Fibroblast of skin of abdomen (primary cell): ENCODE results near the gene RPP14.
A peak's percentile ranks its signal among the peaks of the same experiment; 100 is the strongest.

Experiments used
- DNase-seq: peaks from one replicate; pipeline ENCODE4 v3.0.0-alpha.2; 2013

Gene RPP14

DNA sequence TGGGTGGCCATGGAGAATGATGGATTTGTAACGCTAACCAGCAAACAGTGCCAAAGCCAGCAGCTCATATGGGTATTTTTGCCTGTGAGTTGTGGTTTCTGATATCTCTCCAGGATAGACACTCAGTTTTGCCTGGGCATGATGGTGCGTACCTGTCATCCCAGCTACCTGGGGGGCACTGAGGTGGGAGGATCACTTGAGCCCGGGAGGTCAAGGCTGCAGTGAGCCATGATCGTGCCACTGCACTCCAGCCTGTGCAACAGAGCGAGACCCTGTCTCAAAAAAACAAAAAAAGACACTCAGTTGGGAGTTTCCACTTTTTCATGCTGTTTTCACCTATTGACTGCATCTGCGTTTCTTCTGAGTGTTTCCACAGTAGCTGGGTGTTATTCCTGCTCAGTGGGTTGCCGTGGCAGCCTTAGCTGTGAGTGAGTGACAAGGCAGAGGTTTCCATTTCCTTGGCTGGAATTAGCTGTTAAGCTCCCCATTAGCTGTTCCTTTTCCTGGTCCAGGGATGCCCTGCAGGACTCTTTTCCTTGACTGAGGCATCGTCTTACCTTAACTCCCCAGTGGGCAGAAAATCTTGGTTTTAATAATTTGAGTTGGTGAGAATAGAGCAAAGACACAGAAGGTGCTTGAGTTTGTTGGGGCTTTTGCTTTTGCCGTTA is 14.2 kb upstream of the RPP14 start:
- no peak for DNase-seq

- no peak for DNase-seq
Measured at GRCh38 chr3:58292866-58293265, 13.2 kb upstream of the RPP14 start.

GRCh38 chr3:58293516-58293915 is 12.5 kb upstream of the RPP14 start:
- DNase-seq = no peak

DNA sequence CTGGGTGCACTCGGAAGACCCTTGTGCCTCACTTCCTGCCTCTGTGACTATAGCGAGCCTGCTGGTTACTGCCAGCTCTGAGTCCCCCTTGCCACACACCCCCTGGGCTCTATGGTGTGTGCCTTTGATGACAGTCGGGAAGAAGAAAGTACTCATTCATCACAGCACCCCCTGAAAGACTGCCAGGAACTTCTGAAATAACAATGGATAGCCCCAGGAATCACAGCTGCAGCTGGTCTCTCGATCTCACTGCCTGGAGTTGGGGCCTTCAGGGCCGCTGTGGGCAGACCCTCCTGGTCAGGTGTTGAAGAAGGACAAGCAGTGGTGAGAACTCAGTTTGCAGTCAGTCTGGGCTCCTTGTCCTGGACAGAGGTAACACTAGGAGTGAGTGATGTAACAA is 9.8 kb upstream of the RPP14 start:
- DNase-seq = no peak

GRCh38 chr3:58296843-58297242 is 9.2 kb upstream of the RPP14 start:
- no peak for DNase-seq

DNA sequence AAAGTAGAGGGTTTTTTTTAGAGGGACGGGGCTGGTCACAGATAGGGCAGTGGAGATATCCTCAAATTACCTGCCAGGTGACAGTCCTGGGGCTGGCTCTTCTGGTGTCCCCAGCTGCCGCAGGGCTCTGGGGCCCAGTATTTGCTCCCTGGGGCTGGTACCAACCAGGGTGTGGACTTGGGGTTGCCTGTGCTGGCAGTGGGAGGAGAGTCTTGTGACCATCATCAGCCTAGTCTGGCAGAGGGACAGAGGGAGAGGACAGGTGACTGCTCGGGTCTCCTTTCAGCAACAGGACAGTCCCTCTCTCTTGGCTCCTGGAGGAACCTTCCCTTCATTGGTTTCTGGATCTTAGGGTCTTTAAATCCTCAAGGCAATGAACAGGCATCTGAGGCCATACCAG is 7.9 kb upstream of the RPP14 start:
- DNase-seq = no peak

- DNase-seq = no peak
Measured at GRCh38 chr3:58299075-58299474, 7.0 kb upstream of the RPP14 start.

DNA sequence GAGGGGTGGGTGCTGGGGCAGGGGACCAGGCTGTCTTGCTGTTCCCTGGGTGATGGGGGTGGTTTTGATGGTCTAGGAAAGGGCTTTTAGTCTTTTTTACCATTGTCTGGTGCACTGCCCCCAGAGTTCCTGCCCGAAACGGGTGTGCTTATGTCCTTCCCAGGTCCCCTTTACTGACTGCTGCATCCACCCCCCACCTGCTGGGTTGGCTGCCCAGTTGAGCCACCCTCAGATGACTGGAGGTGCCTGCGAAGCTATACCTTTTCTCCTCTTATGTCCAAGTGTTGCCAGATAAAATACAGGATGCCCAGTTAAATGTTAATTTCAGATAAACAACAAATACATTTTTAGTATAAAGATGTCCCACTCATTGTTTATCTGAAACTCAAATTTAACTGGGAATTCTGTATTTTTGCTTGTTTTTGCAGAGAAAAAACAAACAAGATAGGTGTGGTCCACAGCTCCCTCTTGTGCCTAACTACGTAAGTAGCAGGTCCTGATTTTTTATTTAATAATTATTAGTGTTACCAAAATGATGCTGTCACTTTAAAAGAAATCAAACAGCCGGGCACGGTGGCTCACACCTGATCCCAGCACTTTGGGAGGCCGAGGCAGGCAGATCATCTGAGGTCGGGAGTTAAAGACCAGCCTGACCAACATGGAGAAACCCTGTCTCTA is 6.1 kb upstream of the RPP14 start:
- DNase-seq = peak; percentile 30

DNA sequence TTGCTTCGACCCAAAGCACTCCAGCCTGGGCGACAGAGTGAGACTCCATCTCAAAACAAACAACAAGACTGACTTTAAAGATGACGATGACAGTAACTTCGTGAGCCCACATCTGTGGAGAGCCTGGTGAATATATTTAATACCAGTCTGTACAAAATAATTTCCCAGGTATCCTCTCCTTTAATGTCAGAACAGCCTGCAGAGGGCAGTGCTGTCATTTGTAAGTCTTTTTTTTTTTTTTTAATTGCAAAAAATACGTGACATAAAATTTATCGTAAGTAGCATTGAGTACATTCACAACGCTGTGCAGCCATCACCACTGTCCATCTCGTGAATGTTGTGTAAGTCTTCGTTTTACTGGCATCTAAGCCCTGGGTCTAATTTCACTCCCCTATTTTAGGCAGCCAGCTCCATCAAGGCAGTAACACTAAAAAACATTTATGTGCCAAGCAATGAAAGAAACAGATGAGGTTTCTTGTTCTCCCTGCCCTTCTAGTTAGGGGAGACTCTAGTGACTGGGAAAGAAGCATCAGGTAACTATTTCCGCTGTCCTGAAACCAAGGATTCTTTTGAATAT is 1.7 kb downstream of the RPP14 start:
- DNase-seq = peak; percentile 64

DNA sequence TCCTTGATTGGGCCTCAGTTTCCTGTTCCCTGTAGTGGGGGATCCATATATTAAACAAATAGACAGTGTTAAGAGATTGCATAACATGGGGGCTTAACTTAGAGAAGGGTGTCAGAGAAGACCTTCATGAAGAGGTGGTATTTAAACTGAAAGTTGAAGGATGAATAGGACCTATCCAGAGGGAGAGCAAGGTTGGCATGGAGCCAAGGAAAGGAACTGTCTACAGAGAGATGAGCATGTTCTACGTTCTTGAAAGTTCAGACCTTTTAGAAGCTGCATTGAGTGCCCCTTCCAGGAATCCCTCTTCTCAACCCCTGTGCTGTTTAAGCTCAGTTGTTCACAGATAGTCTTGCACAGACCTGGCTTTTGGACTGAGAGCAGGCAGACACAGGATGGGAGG is 2.7 kb downstream of the RPP14 start:
- no peak for DNase-seq

- DNase-seq = no peak
Measured at GRCh38 chr3:58317811-58318210, 11.8 kb downstream of the RPP14 start.

DNA sequence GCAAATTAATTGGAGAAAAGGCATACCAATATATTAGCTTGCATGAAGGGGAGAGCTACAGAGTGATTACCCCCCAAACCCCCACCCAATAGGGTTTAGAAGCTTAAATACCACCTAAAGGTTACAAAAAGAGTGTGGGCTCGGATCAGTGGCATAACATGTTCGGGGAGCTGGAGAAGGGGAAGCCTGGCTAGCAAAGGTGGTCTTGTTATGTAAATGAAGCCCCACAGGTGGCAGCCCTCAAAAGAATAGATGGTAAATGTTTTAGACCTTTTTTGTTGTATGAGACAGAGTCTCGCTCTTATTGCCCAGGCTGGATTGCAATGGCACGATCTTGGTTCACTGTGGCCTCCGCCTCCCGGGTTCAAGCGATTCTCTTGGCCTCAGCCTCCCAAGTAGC is 15.7 kb downstream of the RPP14 start:
- DNase-seq = no peak

DNA sequence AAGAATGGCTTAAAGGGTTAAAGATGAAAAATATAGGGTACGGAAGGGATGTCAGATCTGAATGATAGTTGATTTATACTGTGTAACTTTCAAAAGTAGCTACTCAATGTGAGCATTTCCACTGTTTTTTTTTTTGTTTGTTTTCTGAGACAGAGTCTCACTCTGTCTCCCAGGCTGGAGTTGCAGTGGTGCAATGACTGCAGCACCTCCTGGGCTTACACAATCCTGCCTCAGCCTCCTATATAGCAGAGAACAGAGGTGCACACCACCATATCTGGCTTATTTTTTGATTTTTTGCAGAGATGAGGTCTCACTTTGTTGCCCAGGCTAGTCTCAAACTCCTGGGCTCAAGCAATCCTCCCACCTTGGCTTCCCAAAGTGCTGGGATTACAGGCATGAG is 16.7 kb downstream of the RPP14 start:
- DNase-seq = no peak

DNA sequence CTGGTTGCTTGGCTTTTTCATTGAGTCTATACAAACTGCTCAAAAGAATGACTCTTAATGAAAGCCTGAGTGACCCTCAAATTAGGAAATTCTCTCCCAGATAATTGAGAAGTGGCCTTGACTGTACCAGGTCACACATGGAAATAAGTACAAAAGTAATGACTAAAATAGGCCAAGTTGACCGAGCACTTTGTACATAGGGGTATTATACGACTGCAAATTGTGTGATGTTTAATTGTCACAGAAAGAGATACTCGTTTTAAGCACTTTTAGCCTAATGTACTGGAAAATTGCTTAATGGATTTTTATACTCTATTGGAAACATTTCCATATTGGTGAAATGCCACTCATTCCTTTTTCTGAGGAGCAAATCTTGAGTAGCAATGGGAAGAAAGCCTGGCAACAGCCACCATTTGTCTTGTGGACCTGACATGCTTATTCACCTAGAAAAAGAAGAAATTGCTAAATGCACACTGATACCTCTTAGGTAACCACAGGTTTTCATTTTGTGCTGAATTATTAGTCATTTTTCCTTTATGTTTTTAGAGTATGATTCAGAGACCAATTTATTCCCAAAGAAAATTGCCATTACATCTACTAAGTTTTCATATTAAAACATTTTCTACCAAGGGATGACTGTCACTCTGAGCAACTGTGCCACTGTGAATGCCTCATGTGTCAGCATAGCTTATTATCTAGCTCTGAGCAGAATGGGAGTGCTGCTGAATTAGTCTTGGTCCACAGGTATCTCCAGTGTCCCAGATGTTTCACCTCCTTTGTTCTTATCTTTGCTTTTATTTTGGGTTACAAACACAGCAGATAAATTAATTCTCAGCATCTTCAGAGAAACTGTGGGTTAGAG is 17.7 kb downstream of the RPP14 start:
- no peak for DNase-seq

GRCh38 chr3:58324391-58325390 is 18.6 kb downstream of the RPP14 start:
- DNase-seq = no peak

GRCh38 chr3:58325525-58325992 is 19.5 kb downstream of the RPP14 start:
- no peak for DNase-seq

- DNase-seq = no peak
Measured at GRCh38 chr3:58326267-58326900, 20.3 kb downstream of the RPP14 start.

DNA sequence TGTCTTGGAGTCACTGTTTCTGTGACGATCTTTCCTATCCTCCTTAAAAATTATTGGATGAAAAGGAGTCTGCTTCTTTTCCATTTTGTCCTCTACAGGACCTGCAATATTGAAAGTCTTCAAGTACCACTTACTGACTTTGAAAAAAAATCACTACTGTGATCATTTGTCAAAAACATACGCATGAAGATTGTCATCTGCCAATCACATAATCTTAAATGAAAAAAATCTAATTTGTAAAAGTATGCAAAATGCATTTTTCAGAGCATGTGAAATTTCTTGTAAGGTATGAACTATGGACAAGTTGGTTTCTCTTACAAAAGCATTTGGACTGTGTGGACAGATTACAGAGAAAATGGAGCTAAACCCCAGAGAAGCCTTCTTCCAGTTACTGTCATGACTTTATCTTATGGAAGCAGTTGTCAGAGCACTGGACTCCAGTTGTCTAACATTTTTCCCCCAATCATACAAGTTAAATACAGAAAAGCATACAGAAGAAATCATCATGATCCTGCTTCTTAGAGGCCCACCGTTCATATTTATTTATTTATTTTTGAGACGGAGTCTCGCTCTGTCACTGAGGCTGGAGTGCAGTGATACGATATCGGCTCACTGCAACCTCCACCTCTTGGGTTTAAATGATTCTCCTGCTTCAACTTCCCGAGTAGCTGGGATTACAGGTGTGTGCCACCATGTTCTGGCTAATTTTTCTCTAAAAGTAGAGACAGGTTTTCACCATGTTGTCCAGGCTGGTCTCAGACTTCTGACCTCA is 23.3 kb downstream of the RPP14 start:
- DNase-seq = no peak

- no peak for DNase-seq
Measured at GRCh38 chr3:58329922-58330413, 23.9 kb downstream of the RPP14 start.

GRCh38 chr3:58331593-58332152 is 25.6 kb downstream of the RPP14 start:
- DNase-seq = no peak
